ENCODE data around the gene IL10RB.

The IL10RB gene

DNA sequence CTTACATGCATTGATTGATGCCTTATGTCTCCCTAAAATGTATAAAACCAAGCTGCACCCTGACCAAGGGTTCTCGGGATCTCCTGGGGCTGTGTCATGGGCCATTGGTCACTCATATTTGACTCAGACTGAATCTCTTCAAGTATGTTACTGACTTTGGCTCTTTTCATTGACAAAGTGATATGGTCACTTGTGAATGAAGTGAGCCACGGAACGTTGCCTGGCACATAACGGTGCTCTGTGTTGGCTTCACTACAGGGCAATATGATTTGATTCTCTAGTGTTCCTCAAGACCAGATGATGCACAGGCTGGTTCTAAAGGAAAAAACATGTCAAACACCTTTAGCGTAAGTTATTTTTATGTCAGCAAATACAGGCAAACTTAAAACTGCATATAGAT lies 11.4 kb upstream of the IL10RB start:
- H3K27me3 ChIP-seq (ENCODE audit: low read depth, low read length): no peaks in the 10 kb centered on the region
- no peaks in the 10 kb centered on the region for H3K79me2 ChIP-seq (ENCODE audit: low read length)

DNA sequence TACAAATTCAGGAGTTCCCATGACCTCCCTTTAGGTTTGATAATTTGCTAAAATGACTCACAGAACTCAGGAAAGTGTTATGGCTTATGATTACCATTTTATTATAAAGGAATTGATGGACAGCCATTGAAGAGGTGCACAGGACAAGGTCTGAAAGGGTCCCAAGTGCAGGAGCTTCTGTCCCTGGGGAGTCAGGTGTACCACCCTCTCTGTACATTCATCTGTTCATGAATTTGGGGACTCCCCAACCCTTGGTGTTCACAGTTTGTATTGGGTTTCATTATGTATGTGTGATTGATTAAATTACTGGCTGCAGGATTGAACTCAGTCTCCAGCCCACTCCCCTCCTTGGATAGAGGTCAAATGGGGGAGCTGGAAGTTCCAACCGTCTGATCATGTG lies 10.8 kb upstream of the IL10RB start:
- no peak overlapping the region for H3K27ac ChIP-seq (ENCODE audit: low read length)
- no peak for TF ChIP-seq EZH2phosphoT487 (IDR thresholded peaks at IDR 0.05; ENCODE audit: low read depth)
- TF ChIP-seq, protein P1, sequence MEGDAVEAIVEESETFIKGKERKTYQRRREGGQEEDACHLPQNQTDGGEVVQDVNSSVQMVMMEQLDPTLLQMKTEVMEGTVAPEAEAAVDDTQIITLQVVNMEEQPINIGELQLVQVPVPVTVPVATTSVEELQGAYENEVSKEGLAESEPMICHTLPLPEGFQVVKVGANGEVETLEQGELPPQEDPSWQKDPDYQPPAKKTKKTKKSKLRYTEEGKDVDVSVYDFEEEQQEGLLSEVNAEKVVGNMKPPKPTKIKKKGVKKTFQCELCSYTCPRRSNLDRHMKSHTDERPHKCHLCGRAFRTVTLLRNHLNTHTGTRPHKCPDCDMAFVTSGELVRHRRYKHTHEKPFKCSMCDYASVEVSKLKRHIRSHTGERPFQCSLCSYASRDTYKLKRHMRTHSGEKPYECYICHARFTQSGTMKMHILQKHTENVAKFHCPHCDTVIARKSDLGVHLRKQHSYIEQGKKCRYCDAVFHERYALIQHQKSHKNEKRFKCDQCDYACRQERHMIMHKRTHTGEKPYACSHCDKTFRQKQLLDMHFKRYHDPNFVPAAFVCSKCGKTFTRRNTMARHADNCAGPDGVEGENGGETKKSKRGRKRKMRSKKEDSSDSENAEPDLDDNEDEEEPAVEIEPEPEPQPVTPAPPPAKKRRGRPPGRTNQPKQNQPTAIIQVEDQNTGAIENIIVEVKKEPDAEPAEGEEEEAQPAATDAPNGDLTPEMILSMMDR (IDR thresholded peaks at IDR 0.05; ENCODE audit: low read depth, low read length): no peak
- peaks cover 50% of the 10 kb centered on the region for H3K36me3 ChIP-seq (replicated peaks; ENCODE audit: low read depth, low read length)

More for the DNA sequence above, 11.4 kb upstream of the IL10RB start:
- H2AFZ ChIP-seq (ENCODE audit: low read depth, low read length): no peak overlapping the region
- H4K20me1 ChIP-seq (ENCODE audit: insufficient read depth, low read length): no peaks in the 10 kb centered on the region
- TF ChIP-seq EZH2phosphoT487 (IDR thresholded peaks at IDR 0.05; ENCODE audit: low read depth): no peak
- TF ChIP-seq, protein P1 (IDR thresholded peaks at IDR 0.05; ENCODE audit: low read depth, low read length): no peak
- peaks cover 55% of the 10 kb centered on the region for H3K36me3 ChIP-seq (replicated peaks; ENCODE audit: low read depth, low read length)
- no peak overlapping the region for H3K9ac ChIP-seq (ENCODE audit: low read length)
- H3K4me3 ChIP-seq (ENCODE audit: low read length): no peak overlapping the region
- no peaks in the 10 kb centered on the region for H3K9me3 ChIP-seq (ENCODE audit: insufficient read depth, low read length)
- no peak overlapping the region for H3K4me2 ChIP-seq (ENCODE audit: low read length)
- no peak overlapping the region for H3K27ac ChIP-seq (ENCODE audit: low read length)
- peaks cover 10% of the 10 kb centered on the region for H3K4me1 ChIP-seq (ENCODE audit: low read length)

DNA sequence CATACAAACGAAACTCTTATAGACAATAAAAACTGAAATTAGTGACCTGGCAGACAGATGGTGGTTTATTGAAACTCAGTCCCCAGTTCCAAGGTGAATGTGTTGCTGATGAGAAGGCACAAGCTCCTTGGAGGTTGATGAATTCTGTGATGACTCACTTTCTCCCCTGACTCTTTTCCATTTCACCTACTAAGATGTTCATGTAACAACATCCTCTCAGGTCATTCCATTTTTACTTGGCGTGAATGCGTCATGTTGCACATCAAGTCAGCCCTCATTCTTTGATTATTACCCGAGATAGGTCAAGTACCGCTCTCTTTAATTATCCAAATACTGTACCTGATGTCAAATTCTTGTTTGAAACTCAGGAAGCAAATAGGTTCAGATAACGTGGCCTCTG lies 10.1 kb upstream of the IL10RB start:
- Histone ChIP-seq H3K79me2 (ENCODE audit: low read length) (no peaks in the 10 kb centered on the region), H3K27ac (ENCODE audit: low read length) (no peak overlapping the region), H3K4me3 (ENCODE audit: low read length) (no peak overlapping the region), H2AFZ (ENCODE audit: low read depth, low read length) (no peak overlapping the region), H3K4me1 (ENCODE audit: low read length) (peaks cover 10% of the 10 kb centered on the region), H3K9ac (ENCODE audit: low read length) (no peak overlapping the region), H3K4me2 (ENCODE audit: low read length) (no peak overlapping the region), H3K9me3 (ENCODE audit: insufficient read depth, low read length) (no peaks in the 10 kb centered on the region), H3K36me3 (replicated peaks; ENCODE audit: low read depth, low read length) (peaks cover 46% of the 10 kb centered on the region), H3K27me3 (ENCODE audit: low read depth, low read length) (no peaks in the 10 kb centered on the region), H4K20me1 (ENCODE audit: insufficient read depth, low read length) (no peaks in the 10 kb centered on the region)
- TF ChIP-seq EZH2phosphoT487 (IDR thresholded peaks at IDR 0.05; ENCODE audit: low read depth): no peak
- TF ChIP-seq, protein P1 (IDR thresholded peaks at IDR 0.05; ENCODE audit: low read depth, low read length): no peak

More for the DNA sequence above, 10.8 kb upstream of the IL10RB start:
- Histone ChIP-seq H3K79me2 (ENCODE audit: low read length) (no peaks in the 10 kb centered on the region), H2AFZ (ENCODE audit: low read depth, low read length) (no peak overlapping the region), H3K9me3 (ENCODE audit: insufficient read depth, low read length) (no peaks in the 10 kb centered on the region), H3K27me3 (ENCODE audit: low read depth, low read length) (no peaks in the 10 kb centered on the region), H3K4me1 (ENCODE audit: low read length) (peaks cover 10% of the 10 kb centered on the region), H3K4me3 (ENCODE audit: low read length) (no peak overlapping the region), H3K4me2 (ENCODE audit: low read length) (no peak overlapping the region), H4K20me1 (ENCODE audit: insufficient read depth, low read length) (no peaks in the 10 kb centered on the region), H3K9ac (ENCODE audit: low read length) (no peak overlapping the region)

DNA sequence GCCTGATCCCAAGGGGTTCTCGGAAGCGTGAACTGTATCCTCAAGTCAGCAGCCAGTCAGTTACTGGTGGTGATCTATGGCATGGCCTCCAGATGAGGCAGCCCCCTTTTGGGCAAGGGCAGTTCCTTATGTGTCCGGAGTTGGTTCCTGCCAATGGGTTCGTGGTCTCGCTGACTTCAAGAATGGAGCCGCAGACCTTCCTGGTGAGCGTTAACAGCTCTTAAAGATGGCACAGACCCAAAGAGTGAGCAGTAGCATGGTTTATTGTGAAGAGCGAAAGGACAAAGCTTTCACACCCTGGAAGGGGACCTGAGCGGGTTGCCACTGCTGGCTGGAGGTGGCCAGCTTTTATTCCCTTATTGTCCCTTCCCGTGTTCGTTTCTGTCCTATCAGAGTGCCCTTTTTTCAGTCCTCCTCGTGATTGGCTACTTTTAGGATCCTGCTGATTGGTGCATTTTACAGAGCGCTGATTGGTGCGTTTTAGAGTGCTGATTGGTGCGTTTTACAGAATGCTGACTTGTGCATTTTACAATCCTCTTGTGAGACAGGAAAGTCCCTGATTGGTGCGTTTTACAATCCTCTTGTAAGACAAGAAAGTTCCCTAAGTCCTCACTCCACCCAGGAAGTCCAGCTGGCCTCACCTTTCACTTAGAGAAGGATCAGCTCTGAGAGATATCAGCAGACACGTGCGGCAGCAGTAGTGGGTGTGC lies 8.9 kb upstream of the IL10RB start:
- H3K4me3 ChIP-seq (ENCODE audit: low read length): no peak overlapping the region
- no peaks in the 10 kb centered on the region for H3K9me3 ChIP-seq (ENCODE audit: insufficient read depth, low read length)
- no peaks in the 10 kb centered on the region for H3K27me3 ChIP-seq (ENCODE audit: low read depth, low read length)
- H3K9ac ChIP-seq (ENCODE audit: low read length): no peak overlapping the region
- H3K79me2 ChIP-seq (ENCODE audit: low read length): no peaks in the 10 kb centered on the region
- H3K4me2 ChIP-seq (ENCODE audit: low read length): no peak overlapping the region
- H2AFZ ChIP-seq (ENCODE audit: low read depth, low read length): no peak overlapping the region
- no peak for TF ChIP-seq EZH2phosphoT487 (IDR thresholded peaks at IDR 0.05; ENCODE audit: low read depth)
- TF ChIP-seq, protein P1 (IDR thresholded peaks at IDR 0.05; ENCODE audit: low read depth, low read length): no peak
- no peaks in the 10 kb centered on the region for H4K20me1 ChIP-seq (ENCODE audit: insufficient read depth, low read length)
- peaks cover 10% of the 10 kb centered on the region for H3K4me1 ChIP-seq (ENCODE audit: low read length)
- H3K36me3 ChIP-seq (replicated peaks; ENCODE audit: low read depth, low read length): peaks cover 40% of the 10 kb centered on the region
- H3K27ac ChIP-seq (ENCODE audit: low read length): no peak overlapping the region

Measured in OCI-LY3 (cell line).